GM18870 (cell line): Measurements from ENCODE around the gene ALKBH7.
"Not testable (repeated sequence)": the region's sequence is repeated elsewhere in the genome, so short reads cannot be mapped to it uniquely, and the experiment has no call there.

Source experiments
- ATAC-seq: cut with Tn5 transposase; IDR thresholded peaks from one replicate; pipeline ENCODE4 v1.9.1; 2021; ENCODE audit warnings: moderate library complexity; ENCODE audit not compliant: unreplicated experiment

ALKBH7 gene

DNA sequence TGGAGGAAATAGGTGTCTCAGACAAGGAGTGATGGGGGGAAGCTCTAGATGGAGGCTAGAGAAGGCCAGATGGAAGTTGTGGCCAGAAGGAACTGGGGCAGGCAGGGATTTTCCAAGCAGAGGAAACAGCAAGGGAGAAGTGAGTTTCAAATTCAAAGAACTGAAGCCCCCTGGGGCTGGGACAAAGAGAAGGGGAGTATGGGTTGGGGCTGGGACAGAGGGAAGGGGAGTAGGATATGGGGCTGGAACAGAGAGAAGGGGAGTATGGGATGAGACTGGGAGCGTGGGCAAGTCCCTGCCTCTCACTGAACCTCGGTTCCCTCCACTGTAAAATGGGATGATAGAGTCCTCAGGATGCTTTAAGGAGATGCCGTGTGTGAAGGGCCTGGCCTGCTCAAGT lies 22.2 kb downstream of the ALKBH7 start:
- no peak for ATAC-seq

DNA sequence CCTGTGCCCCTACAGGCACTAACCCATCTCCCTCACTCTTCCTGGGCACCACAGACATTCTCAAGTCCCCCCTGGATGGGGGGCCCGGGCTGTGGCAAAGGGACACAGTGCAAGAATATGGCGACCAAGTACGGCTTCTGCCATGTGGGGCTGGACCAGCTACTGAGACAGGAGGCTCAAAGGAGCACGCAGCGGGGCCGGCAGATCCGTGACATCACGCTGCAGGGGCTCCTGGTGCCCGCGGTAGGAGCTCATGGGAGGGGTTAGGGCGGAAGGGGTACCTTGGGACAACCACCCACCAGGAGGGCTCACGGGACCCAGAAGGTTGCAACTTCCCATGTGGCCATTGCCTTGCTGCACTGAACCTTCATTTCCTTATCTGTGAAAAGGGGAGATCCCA lies 23.7 kb downstream of the ALKBH7 start:
- ATAC-seq, result no peak

GRCh38 chr19:6400062-6400944 lies 27.7 kb downstream of the ALKBH7 start:
- not testable (repeated sequence) for ATAC-seq

DNA sequence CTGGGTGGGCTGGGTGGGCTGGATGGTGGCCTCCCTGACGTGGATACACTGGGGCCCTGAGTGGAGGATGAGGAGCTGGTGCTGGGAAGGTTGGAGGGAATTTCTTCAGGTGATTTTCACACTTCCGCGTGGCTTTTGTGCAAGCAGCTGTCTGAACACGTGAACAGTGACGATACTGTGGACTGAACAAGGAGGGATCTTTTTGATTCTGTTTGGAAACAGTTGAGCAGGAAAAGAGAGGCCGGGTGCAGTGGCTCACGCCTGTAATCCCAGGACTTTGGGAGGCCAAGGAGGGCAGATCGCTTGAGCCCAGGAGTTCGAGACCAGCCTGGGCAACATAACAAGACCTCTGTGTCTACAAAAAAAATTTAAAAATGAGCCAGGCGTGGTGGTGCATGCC lies 29.5 kb downstream of the ALKBH7 start:
- no peak for ATAC-seq

GRCh38 chr19:6402837-6403608 lies 30.4 kb downstream of the ALKBH7 start:
- no peak for ATAC-seq

DNA sequence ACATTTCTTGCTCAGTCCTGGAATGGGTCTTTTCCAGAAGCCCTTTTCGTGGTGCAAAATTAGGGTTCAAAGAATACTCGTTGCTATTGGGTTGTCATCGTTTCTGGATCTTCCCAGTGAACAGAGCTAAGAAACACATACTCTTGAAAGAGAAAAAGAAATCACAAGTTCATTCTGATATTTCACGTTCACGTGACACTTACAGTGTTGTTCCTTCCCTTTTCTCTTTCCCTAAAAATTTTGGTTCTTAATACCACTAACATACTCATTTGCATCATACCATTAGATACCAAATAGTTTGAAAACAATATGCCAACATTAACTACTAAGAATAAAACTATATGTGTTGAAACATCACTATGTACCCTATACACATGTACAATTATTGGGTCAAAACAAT lies 33.8 kb downstream of the ALKBH7 start:
- no peak for ATAC-seq

DNA sequence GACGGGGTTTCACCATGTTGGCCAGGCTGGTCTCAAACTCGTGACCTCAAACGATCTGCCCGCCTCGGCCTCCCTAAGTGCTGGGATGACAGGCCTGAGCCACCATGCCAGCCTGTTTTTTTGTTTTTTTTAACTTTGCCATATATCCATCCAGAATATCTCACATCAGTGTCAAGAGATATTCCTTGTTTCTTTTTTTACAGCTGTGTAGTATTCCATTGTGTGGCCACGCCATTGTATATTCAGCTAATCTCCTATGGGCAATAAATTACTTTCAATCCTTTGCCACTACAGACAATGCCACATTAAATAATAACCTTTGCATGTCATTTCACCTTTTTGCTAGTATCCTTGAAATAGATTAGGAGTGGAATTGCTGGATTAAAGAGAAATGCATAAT lies 36.8 kb downstream of the ALKBH7 start:
- ATAC-seq, result no peak

- no peak for ATAC-seq
Observed at GRCh38 chr19:6412061-6412446, 39.5 kb downstream of the ALKBH7 start.

DNA sequence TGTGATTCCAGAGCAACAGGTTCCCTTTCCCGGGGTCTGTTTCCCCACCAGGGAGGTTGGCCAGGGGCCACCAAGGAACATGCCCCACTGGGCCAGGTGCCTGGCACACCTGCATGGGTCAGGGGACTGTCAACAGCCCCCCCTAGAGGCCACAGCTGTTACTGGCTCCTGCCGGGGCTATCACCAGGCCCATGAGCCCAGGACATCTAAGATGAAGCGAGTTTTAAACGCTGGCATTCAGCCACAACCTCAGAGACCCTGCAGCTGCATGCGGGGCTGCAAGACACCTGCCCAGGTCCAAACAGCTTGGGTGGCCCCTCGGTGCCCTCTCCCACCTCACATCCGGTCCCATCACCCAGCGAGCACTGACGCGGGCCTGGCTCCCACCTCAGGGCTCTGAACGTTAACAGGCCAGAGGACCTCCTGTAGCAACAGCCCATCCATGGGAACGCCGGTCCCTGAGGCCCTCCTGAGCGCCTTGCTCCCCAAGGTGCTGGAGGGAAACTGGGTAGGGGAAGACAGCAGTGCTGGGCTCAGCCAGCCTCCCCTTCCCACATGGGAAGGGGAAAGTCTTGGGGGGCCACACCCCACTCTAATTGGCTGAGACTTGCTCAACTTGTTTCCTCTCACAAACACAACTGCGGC lies 40.0 kb downstream of the ALKBH7 start:
- ATAC-seq, result no peak

GRCh38 chr19:6413291-6413690 lies 40.7 kb downstream of the ALKBH7 start:
- ATAC-seq, result no peak

- no peak for ATAC-seq
Observed at GRCh38 chr19:6413721-6414643, 41.4 kb downstream of the ALKBH7 start.

GRCh38 chr19:6414793-6415590 lies 42.4 kb downstream of the ALKBH7 start:
- ATAC-seq, result no peak

- ATAC-seq, result no peak
Observed at GRCh38 chr19:6415591-6416190, 43.1 kb downstream of the ALKBH7 start.

DNA sequence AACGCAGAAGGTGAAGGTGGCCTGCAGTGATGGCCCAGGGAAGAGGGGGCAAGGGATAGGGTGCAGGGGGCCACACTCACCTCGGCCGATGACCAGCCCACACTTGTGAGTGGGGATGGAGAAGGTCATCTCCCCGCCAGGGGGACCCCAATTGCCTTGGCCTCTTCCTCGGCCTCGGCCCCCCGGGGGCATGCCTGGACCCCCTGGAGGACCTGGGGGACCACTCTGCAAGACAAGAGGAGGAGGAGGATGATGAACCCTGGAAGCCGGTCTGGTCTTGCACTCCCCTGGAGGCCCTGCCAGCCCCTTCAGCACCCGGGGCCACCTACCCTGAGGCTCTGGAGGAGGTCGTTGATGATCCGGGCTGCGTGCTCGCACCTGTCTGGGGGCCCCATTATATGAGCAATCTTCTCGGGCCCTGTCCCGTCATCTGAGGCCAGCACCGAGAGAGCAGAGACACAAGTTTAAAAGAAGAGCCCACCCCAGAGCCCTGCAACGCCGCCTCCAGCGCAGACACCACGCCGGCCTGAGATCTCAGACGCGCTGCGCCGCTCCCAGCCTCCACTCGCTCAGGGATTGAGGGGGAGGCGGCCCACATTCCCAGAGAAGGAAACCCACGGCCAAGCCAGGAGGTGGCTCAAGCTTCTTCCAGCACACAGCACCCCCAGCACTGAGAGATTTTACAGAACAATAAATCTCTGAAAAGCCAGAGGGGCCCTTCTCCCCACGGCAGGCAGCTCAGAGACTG lies 44.2 kb downstream of the ALKBH7 start:
- no peak for ATAC-seq

DNA sequence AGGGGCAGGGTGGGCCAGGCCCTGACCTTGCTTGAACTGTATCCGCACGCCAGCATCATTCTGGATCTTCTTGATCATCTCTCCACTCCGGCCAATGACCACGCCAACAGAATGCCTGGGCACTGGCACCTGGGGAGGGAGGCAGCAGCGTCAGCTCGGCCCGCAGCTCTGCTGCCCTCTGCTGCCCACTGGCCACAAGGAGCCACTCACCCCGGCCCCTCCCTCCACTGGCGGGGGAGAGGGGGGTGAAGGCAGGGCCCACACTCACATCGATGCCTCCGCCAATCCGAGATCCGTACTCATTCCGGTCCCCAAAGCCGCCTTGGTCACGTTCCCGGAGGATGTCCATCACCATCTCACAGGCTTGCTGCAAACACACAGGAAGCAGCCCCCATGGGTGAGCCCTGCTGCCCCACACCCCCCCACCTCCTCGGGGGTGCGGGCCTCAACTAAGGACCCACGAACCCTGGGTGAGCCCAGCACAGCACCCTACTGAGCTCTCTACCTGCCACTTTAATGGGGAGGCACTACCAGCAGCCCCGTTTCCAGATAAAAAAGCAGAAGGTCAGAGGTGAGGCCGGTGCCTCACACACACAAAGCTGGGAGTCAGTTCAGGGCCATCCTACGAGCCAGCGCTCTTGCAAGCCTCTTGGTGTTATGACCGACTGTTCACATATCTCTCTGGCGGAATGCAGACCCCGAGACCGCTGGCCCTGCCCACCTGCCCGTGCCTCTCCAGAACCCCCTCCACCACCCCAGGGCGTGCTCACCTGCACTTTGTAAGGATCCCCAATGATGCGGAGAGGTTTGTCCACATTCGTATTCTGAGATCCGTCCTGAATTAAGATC lies 45.3 kb downstream of the ALKBH7 start:
- no peak for ATAC-seq

DNA sequence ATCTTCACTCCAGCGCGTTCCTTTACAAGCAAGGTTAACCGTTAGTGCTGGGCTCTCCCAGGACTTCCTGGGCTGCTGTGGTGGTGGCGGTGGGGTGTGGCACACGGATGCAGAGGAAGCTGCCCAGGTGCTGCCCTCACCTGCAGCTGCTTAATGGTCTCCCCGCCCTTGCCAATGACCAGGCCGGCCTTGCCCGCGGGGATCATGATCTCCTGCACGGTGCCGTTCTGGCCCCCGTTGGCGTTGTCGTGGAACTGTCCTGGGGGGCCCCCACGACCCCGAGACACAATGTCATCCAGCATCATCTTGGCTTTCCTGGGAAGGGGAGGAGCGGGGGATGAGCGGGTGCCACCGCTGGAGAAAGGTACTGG lies 46.0 kb downstream of the ALKBH7 start:
- ATAC-seq, result no peak

- no peak for ATAC-seq
Observed at GRCh38 chr19:6421075-6422014, 48.8 kb downstream of the ALKBH7 start.
